EL (cell line): ENCODE data around the gene ISLR2.

Source experiments
- DNase-seq: peaks from one replicate; pipeline ENCODE4 v3.0.0-alpha.2; 2016

The ISLR2 gene

GRCh38 chr15:74178326-74179100 lies 48.1 kb downstream of the ISLR2 start:
- no peak for DNase-seq

- peak; percentile 97 for DNase-seq
Observed at GRCh38 chr15:74179101-74179841, 48.9 kb downstream of the ISLR2 start.

- DNase-seq = peak; percentile 74
Observed at GRCh38 chr15:74179983-74180880, 49.8 kb downstream of the ISLR2 start.

GRCh38 chr15:74180881-74181602 lies 50.7 kb downstream of the ISLR2 start:
- DNase-seq = no peak

GRCh38 chr15:74182131-74182530 lies 51.7 kb downstream of the ISLR2 start:
- no peak for DNase-seq

- DNase-seq = no peak
Observed at GRCh38 chr15:74184582-74185091, 54.3 kb downstream of the ISLR2 start.

- no peak for DNase-seq
Observed at GRCh38 chr15:74185710-74186348, 55.4 kb downstream of the ISLR2 start.
